GM18519 (cell line): Measurements from ENCODE around the gene RTL5.

ENCODE experiments used
- ATAC-seq: cut with Tn5 transposase; IDR thresholded peaks from one replicate; pipeline ENCODE4 v1.9.1; 2021; ENCODE audit warnings: mild to moderate bottlenecking, moderate library complexity; ENCODE audit not compliant: unreplicated experiment, low FRiP score

Gene RTL5

GRCh38 chrX:72081605-72082320 lies 50.0 kb downstream of the RTL5 start:
- ATAC-seq, result no peak

GRCh38 chrX:72080800-72081199 lies 50.9 kb downstream of the RTL5 start:
- no peak for ATAC-seq

- no peak for ATAC-seq
These were observed 51.6 kb downstream of the RTL5 start for GRCh38 chrX:72080150-72080549.

GRCh38 chrX:72079607-72080006 lies 52.1 kb downstream of the RTL5 start:
- no peak for ATAC-seq

- ATAC-seq, result no peak
These were observed 53.3 kb downstream of the RTL5 start for GRCh38 chrX:72078411-72078810.
